K562 (cell line): Measurements from ENCODE around the gene OR2B2. TPM values are rescaled to one million over a fixed set of nuclear protein-coding genes. Genes with fewer than 3 reads are reported as not detected.

ENCODE experiments used
- ASH1L ChIP-seq: fragments of 450-650 bp; IDR thresholded peaks from 2 replicates; pipeline ENCODE4 v1.6.1; 2018; ENCODE audit warnings: borderline replicate concordance, mild to moderate bottlenecking, low read depth; ENCODE audit not compliant: partially characterized antibody
- COPS2 ChIP-seq: fragments of 450-650 bp; conservative IDR thresholded peaks from 2 replicates; pipeline ENCODE4 v1.6.1; 2016; ENCODE audit warnings: mild to moderate bottlenecking, moderate library complexity
- CREBBP ChIP-seq: IDR thresholded peaks from one replicate; pipeline ENCODE4 v1.6.1; 2012; ENCODE audit warnings: low read depth, mild to moderate bottlenecking, control low read depth, inconsistent platforms, low read length
- ETS1 ChIP-seq: conservative IDR thresholded peaks from 2 replicates; pipeline ENCODE4 v1.6.1; 2011; ENCODE audit warnings: low read depth, mild to moderate bottlenecking, low read length; ENCODE audit not compliant: control insufficient read depth
- HIVEP1 ChIP-seq: fragments of 250-450 bp; sonication (Bioruptor Pico); IDR thresholded peaks from 2 replicates; pipeline ENCODE4 v1.4.0; 2020; ENCODE audit warnings: mild to moderate bottlenecking
- KDM2B ChIP-seq: fragments of 250-450 bp; sonication (Bioruptor Pico); IDR thresholded peaks from 2 replicates; pipeline ENCODE4 v1.8.0; 2021; ENCODE audit warnings: mild to moderate bottlenecking, moderate library complexity
- NR2C2 ChIP-seq, 2 experiments: fragments of 200-800 bp in 1 of 2; sonication (Bioruptor generic) in 1 of 2; sonication (generic) in 1 of 2; formaldehyde crosslinking in 1 of 2; IDR thresholded peaks; 2 replicates each; pipeline versions ENCODE4 v1.6.1 to v1.8.0; 2016 to 2022; ENCODE audit warnings: mild to moderate bottlenecking in 1 of 2, missing compliant biosample characterization in 1 of 2, missing genetic modification characterization in 1 of 2, missing genetic modification reagents in 1 of 2
- RBM22 ChIP-seq: fragments of 200-400 bp; formaldehyde crosslinking; IDR thresholded peaks from 2 replicates; pipeline ENCODE4 v1.6.1; 2018; ENCODE audit warnings: low read length, low read depth; ENCODE audit not compliant: poor library complexity, severe bottlenecking
- TAL1 ChIP-seq: fragments of 450-650 bp; IDR thresholded peaks from 2 replicates; pipeline ENCODE4 v1.6.1; 2016; ENCODE audit warnings: mild to moderate bottlenecking
- TEAD2 ChIP-seq: fragments of 450-650 bp; IDR thresholded peaks from 2 replicates; pipeline ENCODE4 v1.6.1; 2016; ENCODE audit warnings: missing genetic modification characterization, control low read depth, missing compliant biosample characterization
- TOE1 ChIP-seq, 2 experiments: fragments of 450-650 bp in 1 of 2; sonication (generic) in 1 of 2; formaldehyde crosslinking in 1 of 2; IDR thresholded peaks; 2 replicates each; pipeline versions ENCODE4 v1.7.1 to v1.8.0; 2016 to 2022; ENCODE audit warnings: borderline replicate concordance in 2 of 2, mild to moderate bottlenecking in 2 of 2, antibody characterized with exemption in 1 of 2, inconsistent platforms in 1 of 2, low read depth in 1 of 2, missing genetic modification reagents in 1 of 2, moderate library complexity in 1 of 2
- XRCC3 ChIP-seq: fragments of 450-650 bp; IDR thresholded peaks from 2 replicates; pipeline ENCODE4 v1.6.1; 2017; ENCODE audit warnings: mild to moderate bottlenecking, moderate library complexity
- ZNF431 ChIP-seq: sonication (generic); formaldehyde crosslinking; IDR thresholded peaks from 2 replicates; pipeline ENCODE4 v1.8.0; 2022; ENCODE audit warnings: mild to moderate bottlenecking, missing genetic modification reagents
- polyA plus RNA-seq, 8 experiments: library from polyadenylated mRNA; depleted of rRNA in 4 of 8; stranded (reverse) in 5 of 8; unstranded in 3 of 8; fragments of >200 nt; fragmentation: Nextera tagmentation in 2 of 8; fragmentation: Illumina TruSeq in 1 of 8; extraction: Ambion mirVana in 2 of 8; extraction: Trizol in 1 of 8; gene quantifications; 2 replicates each; pipeline versions ENCODE4 v1.2.1 to v1.2.3, GENCODE V29; 2011 to 2014; ENCODE audit warnings: inconsistent platforms in 1 of 8, missing spikeins in 1 of 8
- total RNA-seq, 7 experiments: library from RNA; depleted of rRNA in 6 of 7; stranded (reverse); fragments of >200 nt in 6 of 7; fragmentation: Illumina TruSeq in 2 of 7; extraction: Trizol in 2 of 7; gene quantifications; 2 replicates each; pipeline versions ENCODE4 v1.2.1 to v1.2.3, GENCODE V29; 2011 to 2021; ENCODE audit warnings: low replicate concordance in 1 of 7
- TF ChIP-seq, protein P1 (sequence below), 2 experiments: fragments of 450-650 bp in 1 of 2; IDR thresholded peaks; 2 replicates each; pipeline ENCODE4 v1.6.1; 2011 to 2017; ENCODE audit warnings: low read depth in 2 of 2, antibody characterized with exemption in 1 of 2, borderline replicate concordance in 1 of 2, low read length in 1 of 2, mild to moderate bottlenecking in 1 of 2, mixed read lengths in 1 of 2; ENCODE audit not compliant: control insufficient read depth in 1 of 2
- TF ChIP-seq, protein P2 (sequence below): fragments of 250-450 bp; sonication (Bioruptor Pico); IDR thresholded peaks from 2 replicates; pipeline ENCODE4 v1.8.0; 2022; ENCODE audit warnings: inconsistent platforms, mild to moderate bottlenecking, moderate library complexity, borderline replicate concordance
- TF ChIP-seq, protein P3 (sequence below): sonication (generic); formaldehyde crosslinking; IDR thresholded peaks from 2 replicates; pipeline ENCODE4 v1.4.0; 2020; ENCODE audit warnings: mild to moderate bottlenecking, missing genetic modification reagents

Gene OR2B2
- total and polyA plus RNA-seq, 9 of the 15 experiments (the other 6 are each of a cell fraction or from before 2014, with no cell fraction given): 0.24 TPM; not detected in 8

- TF ChIP-seq ETS1 (no peak), TAL1 (peak; percentile 79), RBM22 (no peak), XRCC3 (no peak), TEAD2 (tag) (no peak), HIVEP1 (CRISPR knock-in tag) (no peak), NR2C2 (CRISPR knock-in tag; IDR thresholded peaks at IDR 0.05) (no peak), NR2C2 (tag; IDR thresholded peaks at IDR 0.05) (no peak), ZNF431 (CRISPR knock-in tag) (no peak), CREBBP (no peak), COPS2 (no peak), TOE1 (IDR thresholded peaks at IDR 0.05; ENCODE audit: borderline replicate concordance) (no peak), TOE1 (CRISPR knock-in tag; IDR thresholded peaks at IDR 0.05; ENCODE audit: borderline replicate concordance, low read depth) (no peak), ASH1L (no peak), KDM2B (CRISPR knock-in tag) (no peak)
- TF ChIP-seq, protein P1, sequence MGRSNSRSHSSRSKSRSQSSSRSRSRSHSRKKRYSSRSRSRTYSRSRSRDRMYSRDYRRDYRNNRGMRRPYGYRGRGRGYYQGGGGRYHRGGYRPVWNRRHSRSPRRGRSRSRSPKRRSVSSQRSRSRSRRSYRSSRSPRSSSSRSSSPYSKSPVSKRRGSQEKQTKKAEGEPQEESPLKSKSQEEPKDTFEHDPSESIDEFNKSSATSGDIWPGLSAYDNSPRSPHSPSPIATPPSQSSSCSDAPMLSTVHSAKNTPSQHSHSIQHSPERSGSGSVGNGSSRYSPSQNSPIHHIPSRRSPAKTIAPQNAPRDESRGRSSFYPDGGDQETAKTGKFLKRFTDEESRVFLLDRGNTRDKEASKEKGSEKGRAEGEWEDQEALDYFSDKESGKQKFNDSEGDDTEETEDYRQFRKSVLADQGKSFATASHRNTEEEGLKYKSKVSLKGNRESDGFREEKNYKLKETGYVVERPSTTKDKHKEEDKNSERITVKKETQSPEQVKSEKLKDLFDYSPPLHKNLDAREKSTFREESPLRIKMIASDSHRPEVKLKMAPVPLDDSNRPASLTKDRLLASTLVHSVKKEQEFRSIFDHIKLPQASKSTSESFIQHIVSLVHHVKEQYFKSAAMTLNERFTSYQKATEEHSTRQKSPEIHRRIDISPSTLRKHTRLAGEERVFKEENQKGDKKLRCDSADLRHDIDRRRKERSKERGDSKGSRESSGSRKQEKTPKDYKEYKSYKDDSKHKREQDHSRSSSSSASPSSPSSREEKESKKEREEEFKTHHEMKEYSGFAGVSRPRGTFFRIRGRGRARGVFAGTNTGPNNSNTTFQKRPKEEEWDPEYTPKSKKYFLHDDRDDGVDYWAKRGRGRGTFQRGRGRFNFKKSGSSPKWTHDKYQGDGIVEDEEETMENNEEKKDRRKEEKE (IDR thresholded peaks at IDR 0.05; ENCODE audit: borderline replicate concordance in 1 of 2, control insufficient read depth in 1 of 2, low read depth in 2 of 2, low read length in 1 of 2): no peak
- TF ChIP-seq, protein P2, sequence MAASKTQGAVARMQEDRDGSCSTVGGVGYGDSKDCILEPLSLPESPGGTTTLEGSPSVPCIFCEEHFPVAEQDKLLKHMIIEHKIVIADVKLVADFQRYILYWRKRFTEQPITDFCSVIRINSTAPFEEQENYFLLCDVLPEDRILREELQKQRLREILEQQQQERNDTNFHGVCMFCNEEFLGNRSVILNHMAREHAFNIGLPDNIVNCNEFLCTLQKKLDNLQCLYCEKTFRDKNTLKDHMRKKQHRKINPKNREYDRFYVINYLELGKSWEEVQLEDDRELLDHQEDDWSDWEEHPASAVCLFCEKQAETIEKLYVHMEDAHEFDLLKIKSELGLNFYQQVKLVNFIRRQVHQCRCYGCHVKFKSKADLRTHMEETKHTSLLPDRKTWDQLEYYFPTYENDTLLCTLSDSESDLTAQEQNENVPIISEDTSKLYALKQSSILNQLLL (CRISPR knock-in tag): no peak
- TF ChIP-seq, protein P3, sequence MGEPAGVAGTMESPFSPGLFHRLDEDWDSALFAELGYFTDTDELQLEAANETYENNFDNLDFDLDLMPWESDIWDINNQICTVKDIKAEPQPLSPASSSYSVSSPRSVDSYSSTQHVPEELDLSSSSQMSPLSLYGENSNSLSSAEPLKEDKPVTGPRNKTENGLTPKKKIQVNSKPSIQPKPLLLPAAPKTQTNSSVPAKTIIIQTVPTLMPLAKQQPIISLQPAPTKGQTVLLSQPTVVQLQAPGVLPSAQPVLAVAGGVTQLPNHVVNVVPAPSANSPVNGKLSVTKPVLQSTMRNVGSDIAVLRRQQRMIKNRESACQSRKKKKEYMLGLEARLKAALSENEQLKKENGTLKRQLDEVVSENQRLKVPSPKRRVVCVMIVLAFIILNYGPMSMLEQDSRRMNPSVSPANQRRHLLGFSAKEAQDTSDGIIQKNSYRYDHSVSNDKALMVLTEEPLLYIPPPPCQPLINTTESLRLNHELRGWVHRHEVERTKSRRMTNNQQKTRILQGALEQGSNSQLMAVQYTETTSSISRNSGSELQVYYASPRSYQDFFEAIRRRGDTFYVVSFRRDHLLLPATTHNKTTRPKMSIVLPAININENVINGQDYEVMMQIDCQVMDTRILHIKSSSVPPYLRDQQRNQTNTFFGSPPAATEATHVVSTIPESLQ: no peak
Observed at GRCh38 chr6:27940766-27941165, 28.6 kb upstream of the OR2B2 start (continued).
